Stimulated activated CD4-positive, alpha-beta T cell treated with anti-CD3 and anti-CD28 coated beads, Interleukin-2, amount 100 ng/mL, for 48 hours (primary cell): ENCODE measurements around the gene PPP1R13L.

Source experiments
- DNase-seq, 2 donors: peaks; one replicate each; pipeline ENCODE4 v3.0.0-alpha.2; 2020

Gene PPP1R13L

DNA sequence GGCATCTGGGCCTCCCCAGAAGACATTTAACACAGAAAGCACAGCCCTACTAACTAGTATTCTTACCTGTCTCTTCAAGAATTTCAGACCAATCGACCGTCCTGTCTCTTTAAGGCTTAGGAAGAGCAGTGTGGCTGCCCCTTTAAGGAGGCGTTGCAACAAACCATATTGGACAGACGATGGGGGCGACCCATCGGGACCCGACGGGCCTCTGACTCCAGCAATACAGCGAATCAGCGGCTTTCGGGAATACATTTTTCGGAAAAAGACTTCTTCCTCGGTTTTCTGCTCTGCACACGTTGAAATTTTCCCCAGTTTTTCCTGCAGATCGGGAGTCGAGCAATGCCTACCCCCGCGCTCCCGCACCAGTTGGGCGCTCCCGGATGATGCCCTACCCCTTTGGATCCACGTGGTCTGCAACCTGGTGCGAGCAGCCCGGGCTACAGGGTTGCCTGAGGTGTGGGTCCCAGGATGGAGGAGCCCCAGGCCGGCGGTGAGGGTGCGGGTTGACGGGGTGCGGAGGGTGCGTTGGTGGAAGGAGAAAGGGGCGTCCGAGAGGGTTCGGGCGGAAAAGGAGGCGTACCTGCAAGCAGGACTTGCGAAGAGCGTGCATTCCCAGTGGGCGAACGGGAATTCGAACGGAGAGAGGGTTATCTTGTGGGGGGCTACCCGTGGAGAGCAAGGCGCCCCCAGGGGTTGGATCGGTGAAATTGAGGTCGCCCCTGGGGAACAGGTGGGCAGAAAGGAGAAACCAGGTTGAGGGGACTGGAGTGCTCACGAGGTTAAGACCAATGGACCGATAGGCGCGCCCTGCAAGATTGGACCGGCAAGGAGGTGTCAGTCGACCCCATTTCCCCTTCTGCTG, 1.6 kb upstream of the PPP1R13L start, which contains the start of gene POLR1G:
POLR1G (plus strand) TSS at position 419 of the 865 bp plus-strand sequence; CDS start at position 472, 53 bp downstream.
- peak; percentile 69 to 77 for DNase-seq

DNA sequence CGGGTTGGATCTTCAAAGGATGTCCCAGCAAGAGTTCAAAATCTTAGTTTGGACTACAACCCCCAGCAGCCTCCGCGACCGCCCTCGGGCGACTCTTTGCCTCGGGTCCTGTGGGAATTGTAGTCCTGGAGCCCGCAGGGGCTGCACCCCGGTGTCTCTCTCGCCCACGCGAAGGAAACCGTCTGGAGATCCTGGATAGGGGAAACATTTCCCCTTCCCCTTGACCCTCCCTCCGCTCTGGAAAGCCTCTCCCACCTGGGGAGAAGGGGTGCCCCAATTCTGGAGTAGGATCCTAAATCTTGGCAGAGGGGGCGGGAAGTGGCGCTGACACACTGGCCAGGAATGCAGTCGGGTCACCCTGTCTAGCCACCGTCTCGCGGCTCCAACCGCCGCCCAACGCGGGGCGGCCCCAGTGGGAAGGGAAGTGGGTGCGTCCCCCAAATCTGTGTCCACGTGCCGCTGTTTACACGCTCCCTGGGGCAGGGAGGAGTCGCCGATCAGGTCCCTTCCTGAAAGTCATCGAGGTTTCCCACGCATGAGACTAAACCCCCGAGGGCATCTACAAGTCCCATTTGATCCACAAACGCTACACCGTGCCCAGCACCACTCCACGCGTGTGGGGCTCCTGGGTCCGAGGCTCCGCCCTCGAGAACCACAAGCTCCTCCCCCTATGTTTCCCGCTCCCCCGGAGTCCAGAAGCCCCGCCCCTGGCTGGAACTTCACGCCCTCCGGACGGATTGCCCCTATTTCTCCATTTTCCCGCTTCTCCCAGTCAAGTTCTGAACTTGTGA, 761 bp upstream of the PPP1R13L start:
- DNase-seq, result peak; percentile 72 to 76

DNA sequence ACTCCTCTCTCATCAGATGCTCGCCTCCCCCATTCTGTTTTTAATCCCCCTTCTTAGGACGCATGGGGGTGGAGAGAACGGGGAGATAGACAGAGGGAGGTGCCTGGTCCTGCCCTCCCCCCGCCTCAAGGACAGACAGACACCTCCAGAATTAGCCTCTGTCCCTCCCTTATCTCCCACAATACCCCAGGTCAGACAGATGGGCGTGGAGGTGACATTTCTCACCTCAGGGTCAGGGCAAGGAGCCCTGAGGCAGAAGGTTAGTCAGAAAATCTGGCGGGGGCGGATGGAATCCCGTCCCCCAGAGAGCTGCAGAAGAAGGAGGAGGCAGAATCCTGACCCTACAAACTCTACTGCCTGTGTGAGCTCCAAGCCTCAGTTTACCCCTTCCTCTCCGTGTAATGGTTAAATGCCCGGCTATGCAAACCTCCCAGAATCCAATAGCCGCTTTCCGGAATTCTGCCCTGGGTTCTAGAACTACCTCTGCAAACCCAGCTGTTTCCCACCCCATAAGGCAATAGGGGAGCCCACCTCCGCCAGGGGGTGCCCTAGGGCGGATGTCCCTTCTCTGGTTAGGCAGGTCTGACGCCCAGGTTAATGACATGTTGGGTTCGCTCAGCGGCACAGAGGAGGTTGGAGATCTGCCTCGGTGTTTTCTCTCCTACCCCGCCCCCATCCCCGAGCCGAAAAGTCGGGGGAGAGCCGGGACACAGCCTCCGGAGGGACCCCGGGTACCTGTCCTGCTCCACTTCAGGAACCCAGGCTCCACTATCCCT, 900 bp downstream of the PPP1R13L start:
- peak; percentile 60 to 67 for DNase-seq

DNA sequence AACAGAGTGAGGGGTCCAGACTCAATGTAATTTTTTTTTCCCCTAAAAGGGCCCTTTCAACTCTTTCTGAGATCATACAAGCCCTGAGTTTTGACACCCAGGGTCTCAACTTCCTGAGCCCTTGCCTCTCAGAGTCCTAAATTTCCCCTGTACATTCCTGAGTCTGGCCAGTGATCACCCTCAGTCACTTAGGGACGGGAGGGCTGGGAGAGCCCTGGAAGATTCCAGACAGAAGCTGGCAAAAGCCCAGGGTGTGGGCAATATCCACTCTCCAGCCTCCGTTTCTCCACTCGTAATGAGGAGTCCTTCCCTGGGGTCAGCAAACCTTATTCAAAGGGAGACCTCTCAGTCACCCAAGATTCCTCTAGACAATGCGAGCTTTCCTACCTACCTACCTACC, 1.6 kb downstream of the PPP1R13L start:
- DNase-seq, result no peak

DNA sequence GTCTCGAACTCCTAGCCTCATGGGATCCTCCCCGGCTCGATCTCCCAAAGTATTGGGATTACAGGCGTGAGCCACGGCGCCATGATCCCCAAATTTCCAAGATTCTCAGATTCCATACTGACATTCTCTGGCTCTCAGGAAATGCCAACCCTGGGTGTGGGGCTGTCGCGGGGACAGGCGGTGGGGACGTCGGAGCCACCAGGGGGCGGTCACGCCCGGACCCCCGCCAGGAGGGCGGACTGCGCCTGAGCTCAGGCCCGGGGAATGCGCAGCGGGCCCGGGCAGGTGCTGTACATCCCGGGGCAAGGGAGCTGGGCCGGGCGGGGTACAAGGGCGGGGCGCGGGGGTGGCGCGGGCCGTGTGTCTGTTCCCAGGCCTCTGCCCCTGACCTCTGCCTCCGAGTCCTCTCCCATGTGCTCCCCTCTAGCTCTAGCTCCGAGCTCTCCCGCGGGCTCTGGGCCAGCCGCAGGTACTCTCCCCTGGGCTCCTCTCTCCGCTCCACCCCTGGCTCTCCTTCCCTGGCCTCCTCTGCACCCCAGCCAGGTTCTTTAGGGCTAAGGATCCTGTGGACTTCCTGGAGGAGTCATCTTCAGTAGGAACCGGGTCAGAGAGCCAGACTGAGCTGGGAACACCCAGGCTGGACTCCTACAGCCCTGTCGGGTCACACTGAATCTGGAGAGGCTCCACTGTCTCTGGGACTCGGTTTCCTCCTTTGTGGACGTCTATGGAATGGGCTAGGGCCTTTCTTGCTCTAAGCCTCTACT, 2.4 kb downstream of the PPP1R13L start:
- peak in 1 of 2 donors; percentile 24 for DNase-seq

DNA sequence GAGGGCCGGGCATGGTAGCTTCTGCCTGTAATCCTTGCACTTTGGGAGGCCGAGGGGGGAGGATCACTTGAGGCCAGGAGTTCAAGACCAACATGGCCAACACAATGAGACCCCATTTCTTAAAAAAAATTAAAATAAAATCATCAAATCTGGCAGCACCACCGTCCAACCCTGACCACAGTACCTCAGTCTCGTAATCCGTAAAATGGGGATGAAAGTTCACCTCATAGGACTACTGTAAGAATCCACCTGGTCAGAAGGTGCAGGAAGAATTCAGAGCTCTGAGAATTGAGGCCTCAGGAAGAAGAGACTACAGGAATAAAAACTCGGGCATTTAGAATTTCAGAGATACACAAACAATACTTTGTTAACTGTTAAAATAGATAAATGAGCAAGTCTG, 3.1 kb downstream of the PPP1R13L start:
- no peak for DNase-seq

DNA sequence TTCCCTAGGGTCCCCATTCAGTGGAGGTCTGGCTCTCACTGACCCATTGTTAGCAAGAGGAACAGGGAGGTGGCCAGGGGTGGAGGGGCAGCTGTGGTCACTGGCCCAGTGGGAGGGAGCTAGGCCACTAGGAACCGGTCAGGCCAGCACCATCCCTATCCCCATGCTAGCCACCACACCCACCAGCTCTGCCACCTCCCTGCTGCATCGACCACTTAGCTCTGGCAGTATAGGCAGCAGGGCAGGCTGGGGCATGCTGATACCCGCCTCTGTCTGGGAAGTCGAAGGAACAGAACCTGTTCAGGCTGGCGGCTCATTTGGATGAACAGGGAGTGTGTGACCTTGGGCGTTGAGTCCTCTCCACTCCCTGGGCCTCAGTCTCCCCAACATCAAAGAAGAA, 4.7 kb downstream of the PPP1R13L start:
- no peak for DNase-seq

DNA sequence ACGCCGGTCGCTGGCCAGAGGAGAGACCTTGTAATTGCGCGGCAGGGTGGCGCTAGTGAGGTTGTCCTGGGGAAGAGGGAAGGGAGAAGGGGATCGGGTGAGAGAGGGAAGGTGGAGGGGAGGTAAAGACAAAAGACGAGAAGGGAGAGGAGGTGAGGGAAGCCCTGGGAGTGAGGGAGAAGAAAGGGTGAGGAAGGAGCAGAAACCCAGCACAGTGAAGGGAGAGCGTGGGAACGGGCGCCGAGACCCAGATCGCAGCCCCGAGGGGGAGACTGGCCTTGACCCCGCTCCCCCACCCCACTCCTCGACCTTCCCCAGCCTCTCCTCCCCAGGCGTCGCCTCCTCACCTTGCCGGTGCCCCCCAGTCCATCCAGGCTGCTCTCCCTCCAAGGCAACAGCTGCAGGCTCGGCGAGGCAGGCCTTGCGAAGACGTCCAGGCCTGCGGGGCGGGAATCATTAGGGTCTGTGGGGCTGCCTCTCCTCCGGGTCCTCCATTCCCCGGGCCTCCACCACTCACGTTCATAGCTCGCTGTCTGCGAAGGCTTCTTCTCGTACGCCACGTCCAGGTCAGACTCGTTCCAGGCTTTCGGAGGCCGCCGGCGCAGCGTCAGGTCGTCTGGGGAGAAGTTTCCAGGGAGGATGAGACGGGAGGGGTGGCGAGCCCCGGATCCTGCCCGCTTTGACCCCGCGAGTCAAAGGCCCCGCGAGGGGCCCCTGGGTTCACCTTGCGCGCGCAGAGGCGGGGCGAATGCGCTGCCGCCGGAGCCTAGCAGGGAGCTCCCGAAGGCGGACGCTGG, 8.8 kb downstream of the PPP1R13L start:
- DNase-seq, result no peak

DNA sequence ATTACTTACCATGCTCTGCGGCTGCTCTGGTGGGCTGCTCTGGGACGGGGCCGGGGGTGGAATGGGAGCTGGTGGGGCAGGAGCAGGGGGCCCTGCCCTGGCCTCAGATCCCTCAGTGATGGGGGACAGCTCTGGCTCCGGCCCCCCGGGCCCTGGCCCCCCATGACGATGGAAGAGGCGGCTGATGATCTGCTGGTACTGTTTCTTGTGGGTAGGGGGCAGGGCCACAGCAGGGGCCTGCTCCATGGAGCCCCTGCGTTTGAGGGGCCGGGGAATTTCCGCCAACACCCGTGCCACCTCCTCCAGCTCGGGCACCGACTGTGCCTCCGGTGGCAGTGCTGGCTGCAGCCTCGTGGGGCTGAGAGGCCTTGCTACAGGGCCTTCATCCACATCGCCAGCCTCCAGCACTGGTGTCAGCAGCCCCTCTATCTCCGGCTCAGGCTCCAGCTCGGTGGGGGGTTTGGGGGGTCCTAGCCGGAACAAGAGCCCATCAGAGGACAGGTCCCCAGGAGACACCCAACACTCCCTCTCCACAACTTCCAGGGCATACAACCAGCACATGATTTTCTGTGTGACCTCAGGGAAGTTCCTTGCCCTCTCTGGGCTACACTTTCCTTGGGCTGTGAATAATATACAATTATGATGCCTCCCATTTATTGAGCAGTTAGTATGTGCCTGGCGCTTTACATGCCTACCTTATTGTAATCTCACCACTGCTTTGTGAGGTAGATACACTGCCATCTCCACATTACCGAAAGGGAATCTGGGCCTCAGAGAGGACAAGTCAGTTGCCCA, 12.8 kb downstream of the PPP1R13L start:
- DNase-seq, result no peak

DNA sequence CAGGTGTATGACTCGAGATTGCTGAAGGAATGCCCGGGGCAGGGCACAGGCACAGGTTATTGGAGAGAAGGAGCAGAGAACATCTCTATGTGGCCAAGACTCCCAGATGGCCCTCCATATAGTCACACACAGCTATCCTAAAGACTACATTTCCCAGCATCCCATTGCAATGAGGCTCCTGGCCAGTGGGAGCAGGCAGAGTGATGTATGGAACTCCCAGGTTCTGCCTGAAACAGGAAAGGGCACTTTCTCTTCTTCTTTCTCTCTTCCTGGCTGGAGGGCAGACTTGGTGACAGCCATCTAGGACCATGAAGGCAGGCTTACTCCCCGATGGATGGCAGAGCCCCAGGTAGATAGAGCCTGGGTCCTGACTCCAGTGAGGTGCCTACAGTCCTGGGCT, 13.5 kb downstream of the PPP1R13L start:
- DNase-seq, result no peak

DNA sequence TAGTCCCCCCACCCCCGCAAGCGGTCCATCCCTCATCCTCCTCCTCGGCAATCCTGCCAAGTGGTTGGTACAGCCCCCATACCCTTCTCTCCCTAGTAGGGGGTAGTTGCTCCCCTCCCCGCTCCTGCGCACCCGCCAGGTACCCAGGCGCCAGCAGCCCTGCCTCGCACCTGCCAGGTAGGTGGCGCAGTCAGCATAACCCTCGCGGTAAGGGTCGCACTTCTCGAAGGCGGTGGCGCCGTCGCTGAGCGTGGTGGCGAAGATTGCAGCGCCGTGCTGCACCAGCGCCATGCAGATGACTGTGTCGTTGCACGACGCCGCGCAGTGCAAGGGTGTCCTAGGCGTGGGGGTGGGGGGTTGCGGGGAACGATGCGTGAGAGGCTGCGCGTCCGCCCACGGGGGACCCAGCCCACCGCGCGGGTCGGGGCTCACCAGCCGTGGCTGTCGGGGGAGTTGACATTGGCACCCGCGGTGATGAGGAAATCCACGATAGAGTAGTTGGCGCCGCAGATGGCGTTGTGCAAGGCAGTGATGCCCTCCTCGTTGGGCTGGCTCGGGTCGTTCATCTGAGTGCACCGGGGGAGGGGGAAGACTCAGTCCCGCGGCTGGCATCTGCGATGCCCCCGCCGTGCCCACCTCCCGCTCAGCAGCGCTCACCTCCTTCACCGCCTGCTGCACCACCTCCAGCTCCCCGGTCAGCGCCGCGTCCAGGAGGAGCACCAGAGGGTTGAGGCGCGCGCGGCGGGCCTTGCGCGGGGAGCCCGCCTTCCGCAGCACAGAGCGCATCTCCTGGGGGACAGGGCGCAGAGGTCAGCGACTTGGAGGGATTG, 19.3 kb downstream of the PPP1R13L start:
- no peak for DNase-seq

DNA sequence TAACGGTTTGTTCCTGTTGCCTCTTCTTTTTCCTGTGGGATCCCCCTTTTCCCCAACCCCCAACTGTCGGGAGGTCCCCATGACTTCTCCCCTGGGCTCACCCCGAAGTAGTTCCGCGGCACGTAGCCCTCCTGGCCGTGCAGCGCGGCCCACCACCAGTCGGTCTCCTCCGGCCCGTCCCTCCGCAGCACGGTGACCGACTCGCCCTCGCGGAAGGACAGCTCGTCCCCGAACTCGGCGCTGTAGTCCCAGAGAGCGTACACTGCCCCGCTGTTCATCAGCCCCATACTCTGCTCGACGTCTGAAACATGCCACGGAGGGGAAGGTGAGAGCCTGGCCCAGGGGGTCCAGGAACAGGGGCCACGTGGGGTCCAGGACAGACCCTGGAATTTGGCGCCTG, 22.4 kb downstream of the PPP1R13L start:
- no peak for DNase-seq

DNA sequence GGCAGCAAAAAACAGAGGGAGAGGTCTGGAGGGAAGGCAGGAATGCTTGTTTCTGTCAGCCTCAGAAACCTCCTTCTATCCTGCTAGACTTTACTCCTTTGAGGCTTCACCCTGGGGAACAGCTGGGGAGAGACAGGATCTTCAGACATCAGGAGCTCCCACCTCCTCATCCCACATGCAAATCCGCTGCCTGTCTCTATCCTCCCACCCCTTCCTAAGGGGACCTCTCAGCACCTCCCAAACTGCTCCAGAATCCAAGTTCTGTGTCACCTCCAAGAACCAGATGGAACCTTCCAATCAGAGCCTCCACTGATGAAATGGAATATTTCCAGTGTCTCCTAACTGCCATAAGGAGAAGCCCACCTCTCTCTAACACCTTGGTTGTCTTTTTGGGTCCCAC, 24.8 kb downstream of the PPP1R13L start:
- no peak for DNase-seq

DNA sequence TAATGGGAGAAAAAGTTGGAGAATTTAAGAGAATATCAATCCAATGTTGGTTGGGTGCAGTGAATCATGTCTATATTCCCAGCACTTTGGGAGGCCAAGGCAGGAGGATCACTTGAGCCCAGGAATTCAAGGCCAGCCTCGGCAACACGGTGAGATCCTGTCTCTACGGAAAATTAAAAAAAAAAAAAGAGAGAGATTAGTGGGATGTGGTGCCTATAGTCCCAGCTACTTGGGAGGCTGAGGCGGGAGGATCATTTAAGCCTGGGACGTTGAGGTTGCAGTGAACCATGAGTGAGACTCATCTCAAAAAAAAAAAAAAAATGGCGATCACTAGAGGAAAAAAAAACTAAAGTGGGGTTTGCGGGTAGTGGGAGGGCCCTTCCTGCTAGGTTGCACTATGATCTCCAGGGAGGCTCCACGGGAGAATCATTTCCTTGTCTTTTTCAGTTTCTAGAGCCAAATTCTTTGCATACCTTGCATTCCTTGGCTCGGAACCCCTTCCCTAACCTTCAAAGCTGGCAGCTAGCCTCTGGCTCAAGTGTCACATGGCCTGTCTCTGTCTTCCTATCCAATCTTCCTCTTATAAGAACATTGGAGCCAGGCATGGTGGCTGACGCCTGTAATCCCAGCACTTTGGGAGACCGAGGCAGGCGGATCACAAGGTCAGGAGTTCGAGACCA, 28.7 kb downstream of the PPP1R13L start:
- DNase-seq, result no peak

DNA sequence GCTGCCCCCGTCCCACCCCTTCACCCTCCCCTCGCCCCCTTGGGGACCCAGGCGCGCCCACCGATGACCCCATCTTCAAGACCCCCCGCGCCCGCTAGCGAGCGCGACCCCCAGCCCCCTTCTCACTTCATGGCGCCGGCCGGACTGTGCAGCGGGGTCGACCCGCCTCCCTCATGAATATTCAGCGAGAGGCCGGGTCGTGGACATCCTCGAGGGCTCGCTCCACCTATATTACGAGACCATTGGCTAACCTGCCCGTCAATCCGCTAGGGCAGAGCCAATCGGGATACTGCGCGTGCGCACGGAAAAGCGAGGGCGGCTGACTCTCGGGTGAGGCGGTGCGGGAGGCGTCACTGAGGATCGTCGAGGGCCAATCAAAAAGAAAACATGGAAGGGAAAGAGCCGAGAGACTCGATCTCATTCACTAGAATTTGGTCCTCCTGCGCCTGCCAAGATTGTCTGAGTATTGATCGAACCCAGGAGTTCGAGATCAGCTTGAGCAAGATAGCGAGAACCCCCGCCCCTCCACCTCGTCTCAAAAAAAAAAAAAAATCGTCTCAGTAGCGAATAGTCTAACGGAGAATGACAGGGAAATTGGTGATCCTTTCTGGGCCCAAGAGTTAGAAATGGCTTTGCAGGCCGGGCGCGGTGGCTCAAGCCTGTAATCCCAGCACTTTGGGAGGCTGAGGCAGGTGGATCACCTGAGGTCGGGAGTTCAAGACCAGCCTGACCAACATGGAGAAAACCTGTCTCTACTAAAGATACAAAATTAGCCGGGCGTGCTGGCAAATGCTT, 34.3 kb downstream of the PPP1R13L start, which contains the start of gene ERCC2:
ERCC2 (minus strand) TSS at position 164 of the 795 bp plus-strand sequence; CDS start at position 131, 33 bp downstream.
- peak; percentile 100 for DNase-seq

DNA sequence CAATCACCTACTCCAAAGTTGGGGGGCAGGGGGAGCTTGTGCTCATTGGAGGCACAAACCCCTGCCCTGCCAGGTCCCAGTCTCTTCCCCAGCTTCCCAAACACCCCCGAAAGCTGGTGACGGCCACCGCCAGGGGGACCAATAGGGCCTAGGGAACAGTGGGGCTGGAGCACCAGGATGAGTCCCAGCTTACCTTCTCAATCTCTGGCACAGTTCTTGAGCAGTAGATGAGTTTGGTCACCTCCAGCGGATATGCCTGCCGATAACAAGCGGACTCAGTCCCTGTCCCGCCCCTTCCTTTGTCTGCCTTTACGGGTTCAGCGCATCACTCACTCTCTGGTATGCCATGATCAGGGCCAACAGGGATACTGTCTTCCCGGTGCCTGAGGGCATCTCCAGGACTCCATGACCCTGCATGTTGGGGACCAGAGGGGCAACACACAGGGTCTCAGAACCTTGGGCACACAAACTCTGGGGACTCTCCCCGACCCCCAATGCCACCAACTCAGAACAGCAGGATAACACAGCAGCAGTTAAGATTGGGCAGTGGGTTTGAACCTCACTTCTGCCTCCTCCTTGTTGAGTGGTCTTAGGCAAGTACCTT, 36.0 kb downstream of the PPP1R13L start:
- DNase-seq, result no peak

DNA sequence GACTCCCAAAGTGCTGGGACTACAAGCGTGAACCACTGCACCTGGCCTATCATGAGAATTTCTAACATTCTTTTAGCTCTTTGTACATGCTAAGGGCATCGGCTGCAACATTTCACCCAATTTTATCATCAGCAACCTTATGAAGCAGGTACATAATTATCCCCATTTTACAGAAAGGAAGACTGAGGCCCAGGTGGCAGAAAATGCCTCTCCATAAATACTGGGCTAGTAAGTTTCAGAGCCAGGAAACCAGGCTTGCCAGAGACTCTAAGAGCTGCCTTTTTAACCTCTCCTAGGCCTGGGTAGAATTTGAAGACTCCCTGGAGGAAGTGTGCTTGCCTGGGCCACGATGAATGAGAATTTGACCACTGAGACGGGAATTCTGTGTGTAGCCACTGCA, 36.7 kb downstream of the PPP1R13L start:
- no peak for DNase-seq

DNA sequence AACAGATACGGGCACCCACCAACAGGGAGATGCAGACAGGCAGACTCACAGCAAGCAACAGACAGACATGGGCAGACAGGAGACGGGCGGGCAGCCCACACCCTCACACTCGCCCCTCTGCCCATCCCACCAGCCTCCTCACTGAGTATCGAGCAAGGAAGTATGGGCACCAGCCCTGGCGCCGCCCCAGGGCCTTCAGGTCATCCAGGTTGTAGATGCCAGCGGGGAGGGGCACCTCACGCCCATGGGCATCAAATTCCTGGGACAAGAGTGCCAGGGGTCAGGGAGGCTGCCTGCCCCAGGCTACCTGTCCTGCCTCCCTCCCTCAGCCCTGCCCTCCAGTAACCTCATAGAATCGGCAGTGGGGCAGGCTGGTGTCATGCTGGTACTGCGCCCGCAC, 40.2 kb downstream of the PPP1R13L start:
- no peak for DNase-seq
